Liver (tissue), 9 donors: ENCODE measurements around the gene CELF4. TPM values are rescaled to one million over a fixed set of nuclear protein-coding genes. Genes with fewer than 3 reads are reported as not detected.

Experiments used
- DNase-seq: peaks from one replicate; pipeline ENCODE4 v3.0.0-alpha.2; 2017; ENCODE audit warnings: low spot score
- H3K27ac ChIP-seq, 2 donors: one replicate each; pipeline ENCODE4 v1.7.0; 2013; ENCODE audit warnings: inconsistent platforms in 2 of 2, low read length in 2 of 2, control low read depth in 1 of 2, low read depth in 1 of 2, mild to moderate bottlenecking in 1 of 2
- H3K27me3 ChIP-seq, 4 donors: one replicate each; pipeline versions ENCODE4 v1.6.1 to v1.7.0; 2013; ENCODE audit warnings: low read length in 3 of 4, inconsistent platforms in 1 of 4, mild to moderate bottlenecking in 1 of 4, moderate library complexity in 1 of 4; ENCODE audit not compliant: control insufficient read depth in 4 of 4, insufficient read depth in 4 of 4
- H3K36me3 ChIP-seq, 4 donors: one replicate each; pipeline versions ENCODE4 v1.6.1 to v1.7.0; 2013; ENCODE audit warnings: low read length in 3 of 4, mild to moderate bottlenecking in 3 of 4, low read depth in 1 of 4, moderate library complexity in 1 of 4; ENCODE audit not compliant: control insufficient read depth in 4 of 4, insufficient read depth in 3 of 4
- H3K4me1 ChIP-seq, 4 donors: one replicate each; pipeline versions ENCODE4 v1.6.1 to v1.7.0; 2013; ENCODE audit warnings: low read length in 3 of 4, mild to moderate bottlenecking in 3 of 4, moderate library complexity in 1 of 4; ENCODE audit not compliant: control insufficient read depth in 4 of 4, insufficient read depth in 4 of 4
- H3K4me3 ChIP-seq, 3 donors: one replicate each; pipeline versions ENCODE4 v1.6.1 to v1.7.0; 2013; ENCODE audit warnings: low read length in 3 of 3, control low read depth in 1 of 3, low read depth in 1 of 3, mild to moderate bottlenecking in 1 of 3
- H3K9ac ChIP-seq, 2 donors: one replicate each; pipeline ENCODE4 v1.7.0; 2013; ENCODE audit warnings: low read length in 2 of 2, mild to moderate bottlenecking in 2 of 2, moderate library complexity in 2 of 2, control low read depth in 1 of 2, low read depth in 1 of 2
- H3K9me3 ChIP-seq, 4 donors: one replicate each; pipeline versions ENCODE4 v1.6.1 to v1.7.0; 2013; ENCODE audit warnings: low read length in 3 of 4; ENCODE audit not compliant: control insufficient read depth in 4 of 4
- FOXA1 ChIP-seq: IDR thresholded peaks from 2 replicates; pipeline ENCODE4 v1.6.1; 2016; ENCODE audit warnings: antibody characterized with exemption
- GABPA ChIP-seq, 2 donors: IDR thresholded peaks in 1 of 2; conservative IDR thresholded peaks in 1 of 2; 2 replicates each; pipeline ENCODE4 v1.6.1; 2016; ENCODE audit warnings: antibody characterized with exemption in 2 of 2, mild to moderate bottlenecking in 1 of 2, moderate library complexity in 1 of 2
- HNF4A ChIP-seq, 2 donors: conservative IDR thresholded peaks; 2 replicates each; pipeline ENCODE4 v1.6.1; 2016; ENCODE audit warnings: antibody characterized with exemption in 2 of 2, mild to moderate bottlenecking in 2 of 2
- HNF4G ChIP-seq: IDR thresholded peaks from 2 replicates; pipeline ENCODE4 v1.6.1; 2016; ENCODE audit warnings: antibody characterized with exemption
- JUND ChIP-seq, 2 donors: IDR thresholded peaks; 2 replicates each; pipeline ENCODE4 v1.6.1; 2016; ENCODE audit warnings: antibody characterized with exemption in 2 of 2
- NR2F2 ChIP-seq: IDR thresholded peaks from 2 replicates; pipeline ENCODE4 v1.6.1; 2016; ENCODE audit warnings: antibody characterized with exemption
- RXRA ChIP-seq, 2 donors: IDR thresholded peaks; 2 replicates each; pipeline ENCODE4 v1.6.1; 2017 to 2018; ENCODE audit warnings: antibody characterized with exemption in 2 of 2, mild to moderate bottlenecking in 1 of 2
- SP1 ChIP-seq: IDR thresholded peaks from 2 replicates; pipeline ENCODE4 v1.6.1; 2018; ENCODE audit warnings: antibody characterized with exemption, mild to moderate bottlenecking
- TAF1 ChIP-seq: conservative IDR thresholded peaks from 2 replicates; pipeline ENCODE4 v1.6.1; 2016; ENCODE audit warnings: antibody characterized with exemption, mild to moderate bottlenecking
- YY1 ChIP-seq: IDR thresholded peaks from 2 replicates; pipeline ENCODE4 v1.6.1; 2016; ENCODE audit warnings: antibody characterized with exemption, mild to moderate bottlenecking
- WGBS: extraction: QIAGEN DNeasy Blood & Tissue Kit; methylation state at CpG from one replicate; pipeline ENCODE4 v1.1.7; 2013; 5-methylcytosine and 5-hydroxymethylcytosine counted together
- polyA plus RNA-seq, 2 donors: library from polyadenylated mRNA; stranded (reverse) in 1 of 2; unstranded in 1 of 2; fragments of 200-250 nt in 1 of 2; fragments of >200 nt in 1 of 2; fragmentation: Nextera tagmentation in 1 of 2; extraction: Ambion mirVana in 1 of 2; gene quantifications; one replicate each; pipeline versions ENCODE4 v1.2.1 to v1.2.3, GENCODE V29; 2013 to 2015
- total RNA-seq, 2 donors: library from RNA; depleted of rRNA; stranded (reverse); fragments of >200 nt; gene quantifications; one replicate each; pipeline ENCODE4 v1.2.3, GENCODE V29; 2014
- TF ChIP-seq, protein P1 (sequence below): IDR thresholded peaks from 2 replicates; pipeline ENCODE4 v1.6.1; 2016; ENCODE audit warnings: antibody characterized with exemption
- TF ChIP-seq, protein P2 (sequence below): fragments of 150-350 bp; IDR thresholded peaks from 2 replicates; pipeline ENCODE4 v1.5.1; 2017; ENCODE audit warnings: improper control_type of control experiment, low read depth, low read length; ENCODE audit not compliant: missing input control
- TF ChIP-seq, protein P3 (sequence below): IDR thresholded peaks from 2 replicates; pipeline ENCODE4 v1.6.1; 2016; ENCODE audit warnings: antibody characterized with exemption, mild to moderate bottlenecking
- donor health status: healthy.
- donor health status: healthy.
- donor health status: healthy.
- donor health status: healthy.
- donor health status: healthy.

CELF4 gene
- total RNA-seq, result under 1 TPM; 0.08 to 0.28 TPM
- under 1 TPM in 1 of 2 donors, not detected in 1; 0.21 TPM for polyA plus RNA-seq

DNA sequence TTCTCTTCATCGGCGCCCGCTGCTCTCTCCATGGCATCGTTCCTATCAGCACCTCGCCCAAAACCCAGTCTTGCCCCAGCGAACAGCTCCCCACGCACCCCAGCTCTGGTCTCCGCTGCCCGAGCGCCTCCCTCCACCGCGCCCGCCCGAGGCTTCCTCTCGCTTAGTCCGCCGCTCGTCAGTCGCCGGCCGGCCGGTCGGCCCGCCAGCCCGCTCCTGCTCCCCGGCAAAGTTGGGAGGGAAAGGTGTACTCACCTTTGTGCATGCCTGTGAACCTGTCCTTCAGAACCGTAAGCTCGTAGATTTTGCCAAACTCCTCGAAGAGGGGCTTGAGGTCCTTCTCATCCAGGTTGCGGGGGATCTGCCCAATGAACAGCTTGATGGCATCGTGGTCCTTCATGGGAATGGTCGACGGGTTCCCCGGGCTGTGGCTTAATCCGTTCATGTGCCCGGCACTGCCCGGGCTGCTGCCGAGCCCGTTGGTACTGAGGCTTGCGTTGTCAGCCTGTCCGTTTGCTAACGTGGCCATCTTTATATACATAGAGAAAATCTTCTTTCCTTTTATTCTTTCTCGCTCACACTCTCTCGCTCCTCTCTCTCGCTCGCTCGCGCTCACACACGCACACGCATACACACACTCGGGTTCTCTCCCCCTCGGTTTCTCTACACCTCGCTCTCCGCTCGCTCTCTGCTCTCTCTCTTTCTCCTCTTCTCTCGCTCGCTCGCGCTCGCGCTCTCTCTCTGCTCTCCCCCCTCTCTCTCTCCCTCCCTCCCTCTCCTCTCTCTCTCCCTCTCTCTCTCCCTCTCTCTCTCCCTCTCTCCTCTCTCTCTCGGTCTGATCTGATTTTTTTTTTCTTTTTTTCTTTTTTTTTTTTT is at the start of gene CELF4:
TSS of gene CELF4 (minus strand) at position 698 of the 876 bp plus-strand sequence.
- peaks cover 0 to 19% (median 17%) of the 10 kb centered on the region in 4 donors for H3K27me3 ChIP-seq
- DNase-seq, result no peak
- H3K9me3 ChIP-seq, result no peaks in the 10 kb centered on the region
- 5% methylated on average over 62 of the region's 62 CpGs for WGBS
- peak within 1 kb of the TSS in 1 of 3 donors; percentile 71 for H3K4me3 ChIP-seq
- H3K27ac ChIP-seq, result no peak within 1 kb of the TSS
- H3K4me1 ChIP-seq, result peaks cover 15 to 29% (median 20%) of the 10 kb centered on the region in 4 donors
- no peak within 1 kb of the TSS for H3K9ac ChIP-seq
- no peaks in the 10 kb centered on the region for H3K36me3 ChIP-seq
- TF ChIP-seq HNF4G (no peak), RXRA (IDR thresholded peaks at IDR 0.05) (no peak), SP1 (no peak), FOXA1 (no peak), TAF1 (no peak)
- TF ChIP-seq, protein P1, sequence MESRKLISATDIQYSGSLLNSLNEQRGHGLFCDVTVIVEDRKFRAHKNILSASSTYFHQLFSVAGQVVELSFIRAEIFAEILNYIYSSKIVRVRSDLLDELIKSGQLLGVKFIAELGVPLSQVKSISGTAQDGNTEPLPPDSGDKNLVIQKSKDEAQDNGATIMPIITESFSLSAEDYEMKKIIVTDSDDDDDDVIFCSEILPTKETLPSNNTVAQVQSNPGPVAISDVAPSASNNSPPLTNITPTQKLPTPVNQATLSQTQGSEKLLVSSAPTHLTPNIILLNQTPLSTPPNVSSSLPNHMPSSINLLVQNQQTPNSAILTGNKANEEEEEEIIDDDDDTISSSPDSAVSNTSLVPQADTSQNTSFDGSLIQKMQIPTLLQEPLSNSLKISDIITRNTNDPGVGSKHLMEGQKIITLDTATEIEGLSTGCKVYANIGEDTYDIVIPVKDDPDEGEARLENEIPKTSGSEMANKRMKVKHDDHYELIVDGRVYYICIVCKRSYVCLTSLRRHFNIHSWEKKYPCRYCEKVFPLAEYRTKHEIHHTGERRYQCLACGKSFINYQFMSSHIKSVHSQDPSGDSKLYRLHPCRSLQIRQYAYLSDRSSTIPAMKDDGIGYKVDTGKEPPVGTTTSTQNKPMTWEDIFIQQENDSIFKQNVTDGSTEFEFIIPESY, result no peak

DNA sequence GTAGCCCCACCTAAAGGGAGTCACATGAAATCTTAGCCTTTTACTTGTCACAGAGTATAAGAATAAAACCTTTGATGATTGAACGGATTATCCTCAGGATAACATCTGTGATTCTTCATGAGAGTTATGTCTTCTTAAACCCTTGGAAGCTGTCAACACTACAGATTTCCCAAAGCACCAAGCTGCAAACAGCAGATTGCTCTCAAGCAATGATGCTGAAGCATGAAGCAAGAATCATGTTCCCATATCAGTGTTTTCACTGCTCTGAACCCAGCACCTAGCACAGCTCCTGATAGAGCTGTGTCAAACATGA is 47.6 kb upstream of the CELF4 start:
- TF ChIP-seq, protein P2, sequence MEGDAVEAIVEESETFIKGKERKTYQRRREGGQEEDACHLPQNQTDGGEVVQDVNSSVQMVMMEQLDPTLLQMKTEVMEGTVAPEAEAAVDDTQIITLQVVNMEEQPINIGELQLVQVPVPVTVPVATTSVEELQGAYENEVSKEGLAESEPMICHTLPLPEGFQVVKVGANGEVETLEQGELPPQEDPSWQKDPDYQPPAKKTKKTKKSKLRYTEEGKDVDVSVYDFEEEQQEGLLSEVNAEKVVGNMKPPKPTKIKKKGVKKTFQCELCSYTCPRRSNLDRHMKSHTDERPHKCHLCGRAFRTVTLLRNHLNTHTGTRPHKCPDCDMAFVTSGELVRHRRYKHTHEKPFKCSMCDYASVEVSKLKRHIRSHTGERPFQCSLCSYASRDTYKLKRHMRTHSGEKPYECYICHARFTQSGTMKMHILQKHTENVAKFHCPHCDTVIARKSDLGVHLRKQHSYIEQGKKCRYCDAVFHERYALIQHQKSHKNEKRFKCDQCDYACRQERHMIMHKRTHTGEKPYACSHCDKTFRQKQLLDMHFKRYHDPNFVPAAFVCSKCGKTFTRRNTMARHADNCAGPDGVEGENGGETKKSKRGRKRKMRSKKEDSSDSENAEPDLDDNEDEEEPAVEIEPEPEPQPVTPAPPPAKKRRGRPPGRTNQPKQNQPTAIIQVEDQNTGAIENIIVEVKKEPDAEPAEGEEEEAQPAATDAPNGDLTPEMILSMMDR, result no peak
- TF ChIP-seq NR2F2 (no peak), JUND (IDR thresholded peaks at IDR 0.05) (no peak), RXRA (IDR thresholded peaks at IDR 0.05) (no peak), HNF4A (conservative IDR thresholded peaks at IDR 0.05) (no peak), GABPA (IDR thresholded peaks at IDR 0.05 in 1 of 2, conservative IDR thresholded peaks at IDR 0.05 in 1 of 2) (no peak), HNF4G (no peak), YY1 (no peak)
- TF ChIP-seq, protein P1, result no peak
- TF ChIP-seq, protein P3, sequence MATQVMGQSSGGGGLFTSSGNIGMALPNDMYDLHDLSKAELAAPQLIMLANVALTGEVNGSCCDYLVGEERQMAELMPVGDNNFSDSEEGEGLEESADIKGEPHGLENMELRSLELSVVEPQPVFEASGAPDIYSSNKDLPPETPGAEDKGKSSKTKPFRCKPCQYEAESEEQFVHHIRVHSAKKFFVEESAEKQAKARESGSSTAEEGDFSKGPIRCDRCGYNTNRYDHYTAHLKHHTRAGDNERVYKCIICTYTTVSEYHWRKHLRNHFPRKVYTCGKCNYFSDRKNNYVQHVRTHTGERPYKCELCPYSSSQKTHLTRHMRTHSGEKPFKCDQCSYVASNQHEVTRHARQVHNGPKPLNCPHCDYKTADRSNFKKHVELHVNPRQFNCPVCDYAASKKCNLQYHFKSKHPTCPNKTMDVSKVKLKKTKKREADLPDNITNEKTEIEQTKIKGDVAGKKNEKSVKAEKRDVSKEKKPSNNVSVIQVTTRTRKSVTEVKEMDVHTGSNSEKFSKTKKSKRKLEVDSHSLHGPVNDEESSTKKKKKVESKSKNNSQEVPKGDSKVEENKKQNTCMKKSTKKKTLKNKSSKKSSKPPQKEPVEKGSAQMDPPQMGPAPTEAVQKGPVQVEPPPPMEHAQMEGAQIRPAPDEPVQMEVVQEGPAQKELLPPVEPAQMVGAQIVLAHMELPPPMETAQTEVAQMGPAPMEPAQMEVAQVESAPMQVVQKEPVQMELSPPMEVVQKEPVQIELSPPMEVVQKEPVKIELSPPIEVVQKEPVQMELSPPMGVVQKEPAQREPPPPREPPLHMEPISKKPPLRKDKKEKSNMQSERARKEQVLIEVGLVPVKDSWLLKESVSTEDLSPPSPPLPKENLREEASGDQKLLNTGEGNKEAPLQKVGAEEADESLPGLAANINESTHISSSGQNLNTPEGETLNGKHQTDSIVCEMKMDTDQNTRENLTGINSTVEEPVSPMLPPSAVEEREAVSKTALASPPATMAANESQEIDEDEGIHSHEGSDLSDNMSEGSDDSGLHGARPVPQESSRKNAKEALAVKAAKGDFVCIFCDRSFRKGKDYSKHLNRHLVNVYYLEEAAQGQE, result no peak
- Histone ChIP-seq H3K36me3 (no peaks in the 10 kb centered on the region), H3K4me3 (no peak overlapping the region), H3K9me3 (peaks cover 0 to 5% (median 1%) of the 10 kb centered on the region in 4 donors), H3K4me1 (no peaks in the 10 kb centered on the region), H3K9ac (no peak overlapping the region), H3K27me3 (no peaks in the 10 kb centered on the region), H3K27ac (no peak overlapping the region)
- no peak for DNase-seq
- 53% methylated on average over 1 of the region's 1 CpG for WGBS
